ENCODE data around the gene SLC9A5. TPM values are rescaled to one million over a fixed set of nuclear protein-coding genes. Genes with fewer than 3 reads are reported as not detected.
A peak's percentile ranks its signal among the peaks of the same experiment; 100 is the strongest.

Gene SLC9A5
- total and polyA plus RNA-seq, 10 donors, result 6.0 to 34.1 (median 18.2) TPM

DNA sequence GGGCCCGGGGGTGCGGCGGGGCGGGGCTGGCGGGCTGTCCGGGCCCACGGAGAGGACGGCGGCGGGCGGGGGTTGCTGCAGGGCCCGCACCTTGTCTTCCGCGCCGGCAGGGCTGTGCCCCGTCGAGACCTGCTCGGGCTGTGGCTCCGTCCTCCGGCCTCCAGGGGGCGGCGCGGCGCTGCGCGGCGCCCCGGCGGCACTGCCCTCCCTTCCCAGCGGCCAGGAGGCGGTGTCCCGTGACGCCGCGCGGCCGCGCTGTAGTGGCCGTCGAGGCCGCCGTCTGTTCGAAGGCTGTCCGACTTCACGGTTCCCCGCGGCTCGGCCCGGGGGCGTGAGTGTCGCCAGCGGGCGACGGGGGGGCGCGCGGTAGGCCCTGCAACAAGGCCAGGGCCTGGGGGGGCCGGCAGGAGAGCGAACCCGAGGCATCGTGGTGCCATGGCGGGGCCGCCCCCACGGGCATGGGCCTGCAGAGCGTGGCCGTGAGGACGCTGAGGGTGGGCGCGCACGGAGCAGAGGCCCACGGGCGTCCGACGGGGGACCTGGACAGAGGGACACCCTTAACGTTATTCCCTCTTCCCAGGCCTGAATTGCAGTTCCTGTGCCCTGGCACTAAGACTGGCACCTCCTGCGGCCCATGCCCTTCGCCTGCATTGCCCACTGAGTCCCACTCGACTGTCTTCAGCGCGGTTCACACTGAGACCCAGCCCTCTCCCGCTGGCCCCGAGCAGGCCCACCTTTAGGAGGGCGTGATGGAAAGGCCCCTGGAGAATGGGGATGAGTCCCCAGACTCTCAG is 30.7 kb downstream of the SLC9A5 start, which contains the start of gene PLEKHG4:
Gene PLEKHG4, plus strand, starts transcription at position 237 of the 794 bp plus-strand sequence. Its CDS starts 513 bp downstream, at position 750.
- DNase-seq, result peak; percentile 96
- peaks cover 0 to 25% (median 0%) of the 10 kb centered on the region in 6 donors for H3K36me3 ChIP-seq
- intact Hi-C loops (cut with DNase I; ENCODE audit: low total_unique reads), result no loop called here
- WGBS, 5 donors, result 27 to 67% (median 35%) methylated on average over 13 to 83 of the region's 83 CpGs
- peak within 1 kb of the TSS in 7 of 8 donors; percentile 48 to 80 (median 68) for H3K27ac ChIP-seq
- peaks cover 11 to 38% (median 25%) of the 10 kb centered on the region in 6 donors for H3K4me1 ChIP-seq
- TF ChIP-seq POLR2AphosphoS5 (IDR thresholded peaks at IDR 0.05) (peak; percentile 52 to 66 (median 58)), CTCF (IDR thresholded peaks at IDR 0.05 in 8 of 11, conservative IDR thresholded peaks at IDR 0.05 in 3 of 11) (peak in 9 of 11 experiments; percentile 29 to 96 (median 90)), POLR2A (IDR thresholded peaks at IDR 0.05) (no peak)
- H3K27me3 ChIP-seq (replicated peaks in 1 of 7), result no peaks in the 10 kb centered on the region
- peak within 1 kb of the TSS; percentile 51 to 83 (median 66) for H3K4me3 ChIP-seq
- no peaks in the 10 kb centered on the region for H3K9me3 ChIP-seq

GRCh38 chr16:67280090-67281015 is 31.6 kb downstream of the SLC9A5 start:
- WGBS, 5 donors, result 87 to 96% (median 92%) methylated on average over 11 to 15 of the region's 15 CpGs
- Histone ChIP-seq H3K4me1 (peaks cover 11 to 44% (median 25%) of the 10 kb centered on the region in 6 donors), H3K36me3 (peaks cover 0 to 22% (median 0%) of the 10 kb centered on the region in 6 donors), H3K9me3 (no peaks in the 10 kb centered on the region), H3K27ac (no peak overlapping the region), H3K4me3 (peak overlapping the region in 3 of 8 donors; percentile 51 to 83 (median 73)), H3K27me3 (replicated peaks in 1 of 7) (no peaks in the 10 kb centered on the region)
- TF ChIP-seq POLR2AphosphoS5 (IDR thresholded peaks at IDR 0.05), result no peak
- TF ChIP-seq POLR2A (IDR thresholded peaks at IDR 0.05), result no peak
- TF ChIP-seq CTCF (IDR thresholded peaks at IDR 0.05 in 8 of 11, conservative IDR thresholded peaks at IDR 0.05 in 3 of 11), result no peak
- DNase-seq, result peak; percentile 69
- intact Hi-C loops (cut with DNase I; ENCODE audit: low total_unique reads), result no loop called here

DNA sequence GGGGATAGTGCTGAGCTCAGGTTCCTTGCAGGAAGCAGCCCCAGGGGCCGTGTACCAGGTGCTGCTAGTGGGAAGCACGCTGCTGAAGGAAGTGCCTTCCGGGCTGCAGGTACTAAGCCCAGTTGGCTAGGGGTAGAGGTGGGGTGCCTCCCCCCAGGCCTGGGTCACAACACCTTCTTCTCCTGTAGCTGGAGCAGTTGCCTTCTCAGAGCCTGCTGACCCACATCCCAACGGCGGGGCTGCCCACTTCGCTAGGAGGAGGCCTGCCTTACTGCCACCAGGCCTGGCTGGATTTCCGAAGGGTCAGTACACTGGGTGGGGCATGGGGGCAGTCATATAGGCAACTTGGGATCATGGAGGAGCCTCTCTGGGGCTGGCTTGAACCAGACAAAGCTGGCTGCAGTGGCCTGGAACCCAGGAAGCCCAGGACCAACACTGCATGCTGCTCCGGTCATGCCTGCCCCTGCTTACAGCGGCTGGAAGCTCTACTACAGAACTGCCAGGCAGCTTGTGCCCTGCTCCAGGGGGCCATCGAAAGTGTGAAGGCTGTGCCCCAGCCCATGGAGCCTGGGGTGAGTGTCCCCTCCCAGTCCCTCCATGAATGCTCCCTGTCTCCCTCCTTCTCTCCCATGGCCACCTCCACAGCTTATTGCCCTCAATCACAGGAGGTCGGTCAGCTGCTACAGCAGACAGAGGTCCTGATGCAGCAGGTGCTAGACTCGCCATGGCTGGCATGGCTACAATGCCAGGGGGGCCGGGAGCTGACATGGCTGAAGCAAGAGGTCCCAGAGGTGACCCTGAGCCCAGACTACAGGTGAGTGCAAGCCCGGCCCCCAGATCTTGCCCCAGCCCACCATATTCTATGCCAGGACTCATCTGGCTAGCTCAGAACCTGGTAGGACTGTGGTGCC is 33.0 kb downstream of the SLC9A5 start:
- 87 to 94% (median 91%) methylated on average over 3 to 14 of the region's 14 CpGs for WGBS, 5 donors
- Histone ChIP-seq H3K4me1 (peaks cover 11 to 44% (median 25%) of the 10 kb centered on the region in 6 donors), H3K4me3 (no peak overlapping the region), H3K27ac (no peak overlapping the region), H3K36me3 (peaks cover 0 to 14% (median 0%) of the 10 kb centered on the region in 6 donors), H3K27me3 (replicated peaks in 1 of 7) (no peaks in the 10 kb centered on the region), H3K9me3 (no peaks in the 10 kb centered on the region)
- DNase-seq, result peak; percentile 56
- intact Hi-C loops (cut with DNase I; ENCODE audit: low total_unique reads), result no loop called here
- TF ChIP-seq POLR2AphosphoS5 (IDR thresholded peaks at IDR 0.05) (no peak), POLR2A (IDR thresholded peaks at IDR 0.05) (no peak), CTCF (IDR thresholded peaks at IDR 0.05 in 8 of 11, conservative IDR thresholded peaks at IDR 0.05 in 3 of 11) (no peak)
